IMR-90 (cell line): ENCODE measurements around the gene RNF4. TPM values are rescaled to one million over a fixed set of nuclear protein-coding genes. Genes with fewer than 3 reads are reported as not detected.

Experiments
- ATAC-seq: fragments of 200-7000 bp; cut with Tn5 transposase; 2 replicates; pipeline ENCODE4 v1.9.1; 2020; ENCODE audit warnings: low read depth, mild to moderate bottlenecking, moderate library complexity
- BruUV-seq: library from RNA; stranded (reverse); fragments of 400-500 nt; replicated peaks from 2 replicates; lab custom pipeline; 2021; lab: Mats Ljungman, UMichigan
- CTCF ChIA-PET: fragments of 300-600 bp; formaldehyde crosslinking; extraction: SDS; loops from one replicate; lab custom pipeline; 2021; ENCODE audit warnings: antibody characterized with exemption; lab: Yijun Ruan, JAX
- POLR2A ChIA-PET: fragments of 300-600 bp; sonication (Branson Sonifier 250); formaldehyde crosslinking; loops from one replicate; lab custom pipeline; 2022; ENCODE audit warnings: antibody characterized with exemption; ENCODE audit not compliant: unreplicated experiment; lab: Charles Lee
- DNase-seq: peaks from one replicate; pipeline ENCODE4 v3.0.0; 2013
- H2AFZ ChIP-seq: replicated peaks from 2 replicates; pipeline ENCODE3; 2013; ENCODE audit warnings: low read length, mild to moderate bottlenecking; ENCODE audit not compliant: poor library complexity
- H2AK5ac ChIP-seq: 2 replicates; pipeline ENCODE4 v1.6.1; 2013; ENCODE audit warnings: low read depth, low read length, inconsistent platforms
- H2AK9ac ChIP-seq: replicated peaks from 2 replicates; pipeline ENCODE3; 2013; ENCODE audit warnings: mild to moderate bottlenecking, low read depth, low read length, moderate library complexity; ENCODE audit not compliant: poor library complexity
- H2BK120ac ChIP-seq: 2 replicates; pipeline ENCODE4 v1.6.1; 2013; ENCODE audit warnings: low read depth, low read length, inconsistent platforms
- H2BK15ac ChIP-seq: 3 replicates; pipeline ENCODE4 v1.6.1; 2013; ENCODE audit warnings: low read depth, low read length, inconsistent platforms
- H2BK20ac ChIP-seq: 2 replicates; pipeline ENCODE4 v1.6.1; 2013; ENCODE audit warnings: low read depth, mild to moderate bottlenecking, inconsistent platforms, low read length, moderate library complexity
- H2BK5ac ChIP-seq: 2 replicates; pipeline ENCODE4 v1.6.1; 2013; ENCODE audit warnings: mild to moderate bottlenecking, low read depth, low read length, inconsistent platforms; ENCODE audit not compliant: poor library complexity, severe bottlenecking
- H3K14ac ChIP-seq: replicated peaks from 2 replicates; pipeline ENCODE4 v1.6.1; 2013; ENCODE audit warnings: low read depth, low read length, inconsistent platforms
- H3K18ac ChIP-seq: 2 replicates; pipeline ENCODE4 v1.6.1; 2013; ENCODE audit warnings: low read depth, low read length, control low read depth
- H3K23ac ChIP-seq: 2 replicates; pipeline ENCODE4 v1.6.1; 2013; ENCODE audit warnings: low read depth, low read length, inconsistent platforms
- H3K27ac ChIP-seq: 2 replicates; pipeline ENCODE4 v1.5.1; 2013; ENCODE audit warnings: mild to moderate bottlenecking, control low read depth, low read length; ENCODE audit not compliant: insufficient read depth
- H3K27me3 ChIP-seq: 2 replicates; pipeline ENCODE4 v1.6.1; 2013; ENCODE audit warnings: low read length; ENCODE audit not compliant: control insufficient read depth, insufficient read depth
- H3K36me3 ChIP-seq: 2 replicates; pipeline ENCODE4 v1.6.1; 2013; ENCODE audit warnings: low read length, mixed read lengths; ENCODE audit not compliant: control insufficient read depth, insufficient read depth
- H3K4ac ChIP-seq: 2 replicates; pipeline ENCODE4 v1.6.1; 2013; ENCODE audit warnings: low read depth, low read length, inconsistent platforms
- H3K4me1 ChIP-seq: 2 replicates; pipeline ENCODE4 v1.6.1; 2013; ENCODE audit warnings: low read length, mixed read lengths; ENCODE audit not compliant: control insufficient read depth, insufficient read depth
- H3K4me2 ChIP-seq: 2 replicates; pipeline ENCODE4 v1.6.1; 2013; ENCODE audit warnings: low read depth, mild to moderate bottlenecking, control low read depth, low read length, moderate library complexity
- H3K4me3 ChIP-seq: 2 replicates; pipeline ENCODE4 v1.5.1; 2013; ENCODE audit warnings: low read depth, mild to moderate bottlenecking, control low read depth, low read length, moderate library complexity; ENCODE audit not compliant: insufficient read depth
- H3K56ac ChIP-seq: 2 replicates; pipeline ENCODE4 v1.6.1; 2013; ENCODE audit warnings: low read length, inconsistent platforms; ENCODE audit not compliant: insufficient read depth; ENCODE audit errors: extremely low read depth
- H3K79me1 ChIP-seq, 2 experiments: 2 replicates each; pipeline ENCODE4 v1.6.1; 2013; ENCODE audit warnings: low read length in 2 of 2, inconsistent platforms in 1 of 2, low read depth in 1 of 2
- H3K9ac ChIP-seq: 2 replicates; pipeline ENCODE4 v1.6.1; 2013; ENCODE audit warnings: low read depth, low read length, control low read depth
- H3K9me1 ChIP-seq: 2 replicates; pipeline ENCODE4 v1.6.1; 2013; ENCODE audit warnings: low read length, inconsistent platforms; ENCODE audit not compliant: insufficient read depth
- H3K9me3 ChIP-seq: 2 replicates; pipeline ENCODE4 v1.6.1; 2013; ENCODE audit warnings: low read length; ENCODE audit not compliant: control insufficient read depth, insufficient read depth
- H4K20me1 ChIP-seq: 2 replicates; pipeline ENCODE4 v1.6.1; 2013; ENCODE audit warnings: low read length, inconsistent platforms; ENCODE audit not compliant: insufficient read depth
- H4K5ac ChIP-seq: 2 replicates; pipeline ENCODE4 v1.6.1; 2013; ENCODE audit warnings: mild to moderate bottlenecking, low read depth, low read length, control low read depth
- H4K8ac ChIP-seq, 2 experiments: 2 replicates each; pipeline ENCODE4 v1.6.1; 2013; ENCODE audit warnings: low read depth in 2 of 2, low read length in 2 of 2, control low read depth in 1 of 2, inconsistent platforms in 1 of 2
- H4K91ac ChIP-seq: 2 replicates; pipeline ENCODE4 v1.6.1; 2013; ENCODE audit warnings: low read depth, low read length, inconsistent platforms; ENCODE audit not compliant: insufficient read depth
- MAFK ChIP-seq: IDR thresholded peaks from 2 replicates; pipeline ENCODE4 v1.6.1; 2012; ENCODE audit warnings: low read depth, low read length, improper control_type of control experiment
- MXI1 ChIP-seq: IDR thresholded peaks from 2 replicates; pipeline ENCODE4 v1.6.1; 2012; ENCODE audit warnings: low read depth, mild to moderate bottlenecking, low read length, moderate library complexity, borderline replicate concordance
- POLR2A ChIP-seq: IDR thresholded peaks from 2 replicates; pipeline ENCODE4 v1.6.1; 2012; ENCODE audit warnings: mild to moderate bottlenecking, low read depth, low read length
- WGBS, 2 experiments: methylation state at CpG; one replicate each; pipeline versions ENCODE4 v1.1.5 to v1.1.7; 2013; ENCODE audit warnings: missing lambda C conversion rate in 2 of 2; ENCODE audit not compliant: insufficient read length in 1 of 2; ENCODE audit errors: extremely low coverage in 2 of 2; 5-methylcytosine and 5-hydroxymethylcytosine counted together
- dilution Hi-C: fragments of 300-500 bp; cut with HindIII; formaldehyde crosslinking; loops from one replicate; pipeline ENCODE4 v1.14.3; 2018; ENCODE audit warnings: low sequenced_read_pairs; ENCODE audit not compliant: unreplicated experiment
- in situ Hi-C: fragments of 300-500 bp; cut with MboI; formaldehyde crosslinking; loops from 3 replicates; pipeline ENCODE4 v1.14.3; 2019; ENCODE audit warnings: low sequenced_read_pairs, inconsistent platforms, mixed read lengths
- intact Hi-C: fragments of 100-400 bp; cut with micrococcal nuclease; formaldehyde crosslinking; loops from 2 replicates; pipeline ENCODE4 v1.10.0; 2022
- polyA plus RNA-seq, 3 experiments: library from polyadenylated mRNA; depleted of rRNA; stranded (reverse); fragments of >200 nt; gene quantifications; 2 replicates each; pipeline ENCODE4 v1.2.3, GENCODE V29; 2012; ENCODE audit warnings: low replicate concordance in 1 of 3
- total RNA-seq: library from RNA; depleted of rRNA; stranded (reverse); fragments of >200 nt; gene quantifications from 2 replicates; pipeline ENCODE4 v1.2.3, GENCODE V29; 2012

RNF4 gene
- total and polyA plus RNA-seq, 2 of the 4 experiments (the other 2 are of a cell fraction), result 63.8 to 73.8 TPM

- Histone ChIP-seq H3K4ac (no peak overlapping the region), H2BK5ac (no peak overlapping the region), H3K23ac (no peak overlapping the region), H3K27ac (no peak overlapping the region), H4K91ac (no peak overlapping the region), H3K56ac (no peak overlapping the region), H2BK20ac (no peak overlapping the region), H3K79me1 (peaks cover 3 to 18% of the 10 kb centered on the region in 2 experiments), H3K18ac (no peak overlapping the region), H2BK120ac (no peak overlapping the region), H3K4me2 (no peak overlapping the region), H3K4me1 (no peaks in the 10 kb centered on the region), H2AFZ (no peak overlapping the region), H3K9me1 (no peaks in the 10 kb centered on the region; the same call in 1 of the 2 replicates), H3K14ac (no peak overlapping the region), H3K9me3 (no peaks in the 10 kb centered on the region), H4K5ac (no peak overlapping the region), H3K27me3 (no peaks in the 10 kb centered on the region), H2BK15ac (no peak overlapping the region), H4K8ac (no peak overlapping the region), H2AK5ac (no peak overlapping the region), H4K20me1 (no peaks in the 10 kb centered on the region), H3K36me3 (peaks cover 38% of the 10 kb centered on the region), H2AK9ac (no peak overlapping the region), H3K4me3 (no peak overlapping the region), H3K9ac (no peak overlapping the region)
- BruUV-seq, result no TSS peak
- in situ Hi-C loops, result no loop called here
- dilution Hi-C loops, result no loop called here
- CTCF ChIA-PET, result no interaction called here
- TF ChIP-seq POLR2A, result no peak
- TF ChIP-seq MXI1, result no peak
- TF ChIP-seq MAFK, result no peak
- WGBS, 2 experiments, result no CpG with 5 or more reads among the region's 2 CpGs
- DNase-seq, result no peak
- no peak for ATAC-seq
- POLR2A ChIA-PET, result interaction anchor here (0.7 kb wide), 1 partner anchor 36 kb away, joined by 6 read pairs; no protein-coding TSS in a partner anchor
- intact Hi-C loops, result no loop called here
Observed at GRCh38 chr4:2516635-2517034, 47.7 kb downstream of the RNF4 start.
